CD4-positive, alpha-beta T cell treated with Interleukin-4 for 1 hour (primary cell): ENCODE data around the gene PPAN.

ENCODE experiments used
- DNase-seq, 2 donors: peaks; one replicate each; pipeline ENCODE4 v3.0.0-alpha.2; 2020 to 2022

Gene PPAN, protein sequence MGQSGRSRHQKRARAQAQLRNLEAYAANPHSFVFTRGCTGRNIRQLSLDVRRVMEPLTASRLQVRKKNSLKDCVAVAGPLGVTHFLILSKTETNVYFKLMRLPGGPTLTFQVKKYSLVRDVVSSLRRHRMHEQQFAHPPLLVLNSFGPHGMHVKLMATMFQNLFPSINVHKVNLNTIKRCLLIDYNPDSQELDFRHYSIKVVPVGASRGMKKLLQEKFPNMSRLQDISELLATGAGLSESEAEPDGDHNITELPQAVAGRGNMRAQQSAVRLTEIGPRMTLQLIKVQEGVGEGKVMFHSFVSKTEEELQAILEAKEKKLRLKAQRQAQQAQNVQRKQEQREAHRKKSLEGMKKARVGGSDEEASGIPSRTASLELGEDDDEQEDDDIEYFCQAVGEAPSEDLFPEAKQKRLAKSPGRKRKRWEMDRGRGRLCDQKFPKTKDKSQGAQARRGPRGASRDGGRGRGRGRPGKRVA

DNA sequence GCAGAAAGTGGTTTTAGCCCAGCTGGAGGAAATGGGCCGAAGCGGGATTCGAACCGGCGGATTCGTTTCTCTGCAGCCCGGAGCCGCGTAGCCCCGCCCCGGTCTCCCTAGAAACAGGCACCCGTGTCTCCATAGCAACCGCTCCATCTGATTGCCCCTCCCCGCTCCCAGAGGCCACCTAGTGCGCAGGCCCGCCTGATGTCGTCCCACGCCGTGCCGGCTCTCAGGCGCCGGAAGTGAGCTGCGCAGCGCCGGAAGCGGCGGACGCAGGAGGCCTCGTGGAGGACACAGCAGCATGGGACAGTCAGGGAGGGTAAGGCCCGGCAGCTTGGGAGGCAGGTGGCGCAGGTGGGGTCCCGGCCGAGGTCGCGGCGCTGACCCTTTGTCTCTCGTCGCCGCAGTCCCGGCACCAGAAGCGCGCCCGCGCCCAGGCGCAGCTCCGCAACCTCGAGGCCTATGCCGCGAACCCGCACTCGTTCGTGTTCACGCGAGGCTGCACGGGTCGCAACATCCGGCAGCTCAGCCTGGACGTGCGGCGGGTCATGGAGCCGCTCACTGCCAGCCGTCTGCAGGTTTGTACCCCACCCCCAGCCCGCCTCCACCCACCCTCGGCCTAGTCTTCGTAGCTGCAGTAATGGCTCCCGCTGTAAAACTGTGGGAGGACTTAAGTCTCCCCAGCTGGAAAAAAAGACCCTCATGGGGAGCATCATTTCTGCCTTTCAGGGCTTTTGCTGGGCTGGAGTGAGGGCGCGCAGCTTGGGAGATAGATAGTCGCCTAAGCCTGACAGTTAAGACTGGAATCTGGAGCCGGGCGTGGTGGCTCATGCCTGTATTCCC is at the start of gene PPAN:
PPAN (plus strand) TSS at position 263 of the 837 bp plus-strand sequence; CDS start at position 296, 33 bp downstream.
- DNase-seq = peak; percentile 98

DNA sequence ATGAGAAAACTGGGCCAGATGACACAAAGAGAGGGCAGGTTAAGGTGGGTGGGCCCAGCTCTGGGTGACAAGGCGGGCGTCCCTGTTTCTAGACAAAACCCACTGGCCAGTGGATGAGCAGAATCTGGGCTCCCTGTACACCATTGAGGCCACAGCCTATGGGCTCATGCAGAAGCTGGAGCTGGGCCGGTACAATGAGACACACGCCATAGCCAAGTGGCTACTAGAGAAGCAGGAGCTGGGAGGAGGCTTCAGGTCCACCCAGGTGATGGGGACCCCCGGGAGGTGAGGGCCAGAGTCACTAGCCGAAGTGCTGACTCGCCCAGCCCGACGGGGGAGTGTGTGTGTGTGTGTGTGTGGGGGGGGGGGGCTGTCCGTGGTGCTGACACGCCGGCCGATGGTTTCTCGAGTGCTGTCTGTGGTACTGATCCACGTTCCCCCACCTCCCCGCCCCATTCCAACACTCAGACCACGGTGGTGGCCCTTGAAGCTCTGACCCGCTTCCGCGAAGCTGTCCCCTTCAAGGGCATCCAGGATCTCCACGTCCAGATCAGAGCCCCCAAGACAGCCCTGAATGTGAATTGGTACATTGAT is 44.3 kb upstream of the PPAN start:
- no peak for DNase-seq

DNA sequence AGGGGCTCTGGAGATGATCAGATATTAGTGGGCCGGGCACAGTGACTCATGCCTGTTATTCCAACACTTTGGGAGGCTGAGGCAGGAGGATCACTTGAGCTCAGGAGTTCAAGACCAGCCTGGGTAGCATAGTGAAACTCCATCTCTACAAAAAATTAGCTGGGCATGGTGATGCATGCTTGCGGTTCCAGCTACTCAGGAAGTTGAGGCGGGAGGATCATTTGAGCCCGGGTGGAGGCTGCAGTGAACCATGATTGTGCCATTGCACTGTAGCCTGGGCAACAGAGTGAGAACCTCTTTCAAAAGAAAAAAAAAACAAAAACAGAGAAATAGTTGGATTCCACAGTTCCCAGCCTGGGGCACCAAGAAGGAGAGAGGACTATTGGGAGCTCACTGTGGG is 38.0 kb upstream of the PPAN start:
- no peak for DNase-seq

DNA sequence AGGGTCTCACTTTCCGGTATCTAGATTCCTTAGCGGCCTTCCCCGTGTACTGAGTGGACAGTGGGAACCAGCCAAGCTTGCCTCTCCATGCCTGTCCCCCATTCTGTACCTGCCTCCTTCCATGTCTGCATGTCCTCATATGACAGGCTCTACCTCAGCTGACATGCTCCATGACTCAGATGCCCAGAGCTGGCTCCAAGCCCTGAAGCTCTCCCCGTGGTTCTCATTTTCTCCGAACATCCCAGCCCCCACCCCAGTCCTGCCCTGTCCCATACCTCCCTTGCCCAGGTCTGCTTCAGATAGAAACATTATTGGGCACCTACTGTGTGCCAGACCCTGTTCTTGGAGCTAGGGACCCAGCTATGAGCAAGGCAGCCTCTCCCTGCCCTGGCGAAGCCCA is 37.1 kb upstream of the PPAN start:
- no peak for DNase-seq

DNA sequence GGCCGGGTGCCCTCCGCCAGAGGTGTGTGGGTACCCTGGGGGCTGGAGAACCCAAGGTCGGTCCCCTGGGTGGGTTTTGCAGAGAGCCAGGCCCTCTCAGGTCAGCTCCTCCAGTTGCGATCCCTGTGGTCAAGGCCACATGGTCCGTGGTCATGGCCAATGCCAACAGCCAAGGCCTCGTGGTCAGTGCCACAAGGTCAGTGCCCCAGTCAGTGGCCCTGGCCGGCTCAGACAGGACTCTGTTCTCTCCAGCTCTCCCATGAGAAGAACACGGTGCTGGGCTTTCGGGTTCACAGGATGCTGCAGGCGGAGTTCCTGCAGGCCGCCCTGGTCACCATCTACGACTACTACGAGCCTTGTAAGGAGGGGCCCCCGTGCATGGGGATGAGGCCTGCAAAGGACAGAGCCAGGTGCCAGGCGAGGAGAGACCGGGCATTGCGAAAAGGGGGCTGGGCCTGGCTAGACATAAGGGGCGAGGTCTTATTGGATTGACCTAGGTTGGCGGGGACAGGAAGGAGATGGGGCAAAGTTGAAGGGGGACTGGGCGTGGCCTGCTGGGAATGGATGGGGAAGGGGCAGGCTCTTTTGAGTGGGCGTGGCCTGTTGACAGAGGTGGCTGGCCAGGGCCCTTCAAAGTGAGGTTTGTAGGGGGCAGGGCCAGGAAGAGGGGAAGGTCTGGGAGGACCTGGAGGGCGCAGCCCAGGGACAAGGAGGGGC is 35.3 kb upstream of the PPAN start:
- DNase-seq = no peak

GRCh38 chr19:10074153-10074552 is 32.0 kb upstream of the PPAN start:
- peak; percentile 60 to 72 for DNase-seq

GRCh38 chr19:10076535-10076934 is 29.6 kb upstream of the PPAN start:
- no peak for DNase-seq

DNA sequence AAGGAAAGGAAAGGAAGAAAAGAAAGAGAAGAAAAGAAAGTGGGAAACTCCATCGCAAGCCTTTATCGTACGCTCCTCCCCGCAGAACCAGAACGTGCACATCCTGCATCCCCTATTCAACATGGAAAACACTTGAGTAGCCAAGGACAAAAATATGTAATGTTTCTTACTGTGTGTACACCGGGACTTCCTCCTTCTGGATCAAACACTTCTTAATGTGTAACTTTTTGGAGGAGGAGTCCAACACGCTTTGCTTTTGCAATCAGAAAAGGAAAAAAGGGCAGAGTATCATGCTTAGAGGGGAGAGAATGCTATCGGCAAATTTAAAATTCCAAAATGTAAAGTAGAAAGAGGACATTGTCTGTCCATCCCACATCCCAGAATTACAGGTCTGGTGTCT is 27.8 kb upstream of the PPAN start:
- DNase-seq = no peak

DNA sequence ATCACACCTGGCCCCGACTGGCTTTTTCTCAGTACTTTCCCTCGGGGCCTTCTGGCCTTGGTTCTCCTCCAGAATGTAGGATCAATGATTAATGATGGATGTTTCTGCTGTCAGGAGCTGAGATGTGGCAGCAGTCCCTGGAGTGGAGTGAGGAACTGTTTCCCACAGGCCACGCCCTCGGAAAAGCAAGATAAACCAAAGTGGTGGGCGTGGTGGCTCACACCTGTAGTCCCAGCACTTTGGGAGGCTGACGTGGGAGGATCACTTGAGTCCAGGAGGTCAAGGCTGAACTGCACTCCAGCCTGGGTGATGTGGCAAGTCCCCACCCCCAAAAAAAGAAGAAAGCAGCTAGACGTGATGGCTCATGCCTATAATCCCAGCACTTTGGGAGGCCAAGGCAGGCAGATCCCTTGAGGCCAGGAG is 27.1 kb upstream of the PPAN start:
- DNase-seq = no peak

- no peak for DNase-seq
Observed at GRCh38 chr19:10083911-10084310, 22.3 kb upstream of the PPAN start.

DNA sequence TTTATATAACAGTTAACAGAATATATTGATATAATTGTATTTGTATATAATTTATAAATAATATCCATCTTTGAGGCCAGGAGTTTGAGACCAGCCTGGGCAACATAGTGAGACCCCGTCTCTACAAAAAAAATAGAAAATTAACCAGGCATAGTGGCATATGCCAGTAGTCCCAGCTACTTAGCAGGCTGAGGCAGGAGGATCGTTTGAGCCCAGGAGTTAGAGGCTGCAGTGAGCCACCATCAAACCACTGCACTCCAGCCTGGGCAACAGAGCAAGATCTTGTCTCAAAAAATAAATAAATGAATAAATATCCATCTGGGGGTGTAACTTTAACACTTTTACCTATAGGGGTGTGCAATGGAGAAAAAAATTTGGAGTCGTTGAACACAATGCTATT is 21.4 kb upstream of the PPAN start:
- DNase-seq = no peak

GRCh38 chr19:10085641-10086590 is 20.2 kb upstream of the PPAN start, which contains the start of gene SHFL:
TSS of gene SHFL (plus strand) at chr19:10086317. CDS start at chr19:10086428, 111 bp downstream.
- peak; percentile 85 to 89 for DNase-seq

- peak; percentile 19 to 40 for DNase-seq
Observed at GRCh38 chr19:10086591-10087192, 19.5 kb upstream of the PPAN start.

DNA sequence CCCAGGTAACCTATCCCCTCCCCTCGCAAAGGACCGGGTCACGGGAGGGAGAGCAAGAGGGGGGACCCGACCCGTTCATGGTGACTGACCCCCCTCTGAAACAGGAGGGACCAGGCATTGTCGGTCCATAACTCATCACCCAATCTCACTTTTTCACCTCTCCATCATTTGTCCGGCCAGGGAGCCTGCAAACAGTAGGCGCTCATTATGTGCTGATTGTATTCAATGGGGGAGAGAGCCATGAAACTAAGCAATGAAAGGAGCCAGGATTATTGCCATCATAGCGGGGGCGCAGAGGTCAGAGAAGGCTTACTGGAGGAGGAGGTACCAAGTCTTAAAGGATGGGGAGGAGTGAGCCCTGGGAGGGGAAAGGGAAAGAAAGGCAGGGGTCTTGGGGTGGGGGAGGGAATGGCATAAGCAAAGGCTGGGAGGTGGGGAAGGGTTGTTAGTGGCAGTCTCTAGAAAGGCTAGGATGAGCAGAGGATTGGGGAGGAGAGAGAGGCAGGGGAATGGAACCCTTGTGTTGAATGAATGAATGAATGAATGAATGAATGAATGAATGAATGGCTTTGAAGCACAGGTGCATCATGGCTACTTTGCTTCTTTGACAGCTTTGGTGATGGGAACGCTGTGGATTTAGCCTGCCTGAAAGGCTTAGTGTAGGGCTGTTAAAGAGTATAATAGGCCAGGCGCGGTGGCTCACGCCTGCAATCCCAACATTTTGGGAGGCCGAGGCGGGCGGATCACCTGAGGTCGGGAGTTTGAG is 18.7 kb upstream of the PPAN start:
- DNase-seq = no peak

- no peak for DNase-seq
Observed at GRCh38 chr19:10088949-10089554, 17.1 kb upstream of the PPAN start.

DNA sequence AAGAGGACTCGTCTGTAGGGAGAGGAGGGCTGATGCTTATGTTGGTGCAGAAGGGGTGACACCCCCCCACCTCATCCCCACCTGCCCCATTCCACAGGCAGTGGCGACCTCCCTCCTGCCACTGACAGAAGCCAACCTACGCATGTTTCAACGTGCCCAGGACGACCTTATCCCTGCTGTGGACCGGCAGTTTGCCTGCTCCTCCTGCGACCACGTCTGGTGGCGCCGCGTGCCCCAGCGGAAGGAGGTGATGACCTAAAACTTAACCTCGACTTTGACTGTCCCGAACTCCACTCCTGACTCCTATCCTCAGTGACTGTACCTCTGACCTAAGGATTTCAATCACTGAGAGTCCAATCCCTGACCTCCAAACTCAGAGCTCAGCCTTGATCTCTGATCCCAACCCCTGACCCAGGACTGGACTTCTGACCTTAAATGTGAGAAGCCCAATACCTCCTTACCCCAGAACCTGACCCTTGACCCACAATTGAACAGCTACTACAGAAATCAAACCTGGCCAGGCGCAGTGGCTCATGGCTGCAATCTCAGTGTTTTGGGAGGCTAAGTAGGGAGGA is 16.3 kb upstream of the PPAN start:
- DNase-seq = no peak

- DNase-seq = no peak
Observed at GRCh38 chr19:10091370-10091687, 14.8 kb upstream of the PPAN start.

GRCh38 chr19:10091895-10092641 is 14.1 kb upstream of the PPAN start:
- no peak for DNase-seq
